HG03159 (cell line): ENCODE data around the gene UNC50.
"Not testable (repeated sequence)": the region's sequence is repeated elsewhere in the genome, so short reads cannot be mapped to it uniquely, and the experiment has no call there.

ENCODE experiments used
- ATAC-seq: cut with Tn5 transposase; IDR thresholded peaks from one replicate; pipeline ENCODE4 v1.9.1; 2021; ENCODE audit warnings: mild to moderate bottlenecking, moderate library complexity; ENCODE audit not compliant: unreplicated experiment

Gene UNC50

DNA sequence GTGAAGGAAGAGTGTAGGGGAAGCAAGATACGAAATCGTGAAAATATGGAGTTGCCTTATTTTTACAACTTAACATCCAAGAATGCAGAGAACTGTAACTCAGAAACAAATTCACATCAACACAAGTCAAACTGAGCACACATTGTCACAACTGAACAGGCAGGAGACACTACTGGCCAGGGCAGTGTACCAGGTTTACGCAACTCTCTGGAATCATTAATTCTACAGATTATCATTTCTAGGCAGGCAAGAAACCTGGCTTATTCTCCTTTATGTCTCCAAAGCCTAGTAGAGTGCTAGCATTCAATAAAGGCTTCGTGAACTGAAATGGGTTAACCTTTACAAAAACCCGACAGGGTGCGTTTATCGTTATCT, 661 bp upstream of the UNC50 start:
- peak; percentile 6 for ATAC-seq

DNA sequence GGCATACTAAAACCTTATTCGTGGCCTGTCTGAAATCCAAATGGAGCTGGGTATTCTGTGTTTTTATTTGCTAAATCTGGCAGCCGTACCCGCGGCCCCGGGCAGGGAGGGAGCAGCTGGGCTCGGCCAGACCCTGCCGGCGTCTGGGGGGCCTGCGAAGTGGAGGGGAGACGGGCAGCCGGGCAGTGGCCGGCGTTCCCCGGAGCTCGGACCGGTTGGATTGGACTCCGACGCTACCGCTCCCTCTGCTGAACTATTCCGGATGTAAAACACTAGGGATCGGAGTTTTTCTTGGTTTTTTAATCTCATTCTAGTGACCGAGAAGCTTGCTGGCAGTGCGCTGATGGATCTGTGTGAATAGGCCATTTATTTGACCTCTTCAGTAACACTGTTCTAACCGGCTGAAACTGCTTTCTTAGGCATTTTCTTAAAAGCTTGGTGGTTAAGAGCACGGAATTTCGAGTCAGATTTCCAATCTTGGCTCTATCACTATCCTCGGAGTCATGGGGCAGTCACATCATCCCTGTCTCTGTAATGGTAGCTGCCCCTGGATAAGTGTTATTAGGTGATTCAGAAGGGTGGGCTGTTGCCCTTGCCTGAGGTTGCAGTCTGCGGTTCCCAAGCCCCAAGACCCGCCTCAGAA, 694 bp downstream of the UNC50 start:
- no peak for ATAC-seq

DNA sequence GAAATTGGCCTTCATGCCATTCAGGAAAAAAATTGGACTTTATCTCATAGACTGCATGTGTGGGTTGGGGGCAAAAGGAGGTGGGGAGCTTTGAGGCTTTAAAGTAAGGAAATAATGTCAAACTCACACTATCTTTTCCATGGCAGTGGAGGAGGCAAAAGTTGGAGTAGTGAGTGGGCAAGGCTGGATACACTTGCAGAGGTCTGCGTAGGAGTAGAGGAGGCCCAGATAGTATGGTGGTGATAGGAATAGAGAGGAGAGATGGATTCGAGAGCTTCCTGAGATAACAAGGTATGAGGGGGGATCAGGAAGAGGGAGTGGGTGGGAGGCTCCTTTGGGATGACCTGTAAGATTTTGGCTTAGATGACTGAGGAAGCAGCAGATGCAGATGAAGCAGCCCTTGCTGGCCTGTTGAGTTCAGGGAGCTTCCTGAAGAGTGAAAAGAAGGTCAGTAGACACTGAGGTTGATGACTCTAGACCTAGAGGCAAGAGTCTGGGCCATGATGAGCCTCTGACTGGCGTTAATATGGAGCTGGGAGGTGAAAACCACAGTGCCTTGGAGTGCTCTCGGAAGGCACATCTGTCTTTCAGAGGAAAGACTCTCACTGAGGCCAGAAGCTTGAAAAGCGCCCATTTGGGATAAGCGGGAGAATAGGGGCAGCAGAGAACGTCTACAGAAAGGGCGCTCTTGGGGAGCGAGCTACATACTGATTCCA, 5.8 kb downstream of the UNC50 start:
- no peak for ATAC-seq

DNA sequence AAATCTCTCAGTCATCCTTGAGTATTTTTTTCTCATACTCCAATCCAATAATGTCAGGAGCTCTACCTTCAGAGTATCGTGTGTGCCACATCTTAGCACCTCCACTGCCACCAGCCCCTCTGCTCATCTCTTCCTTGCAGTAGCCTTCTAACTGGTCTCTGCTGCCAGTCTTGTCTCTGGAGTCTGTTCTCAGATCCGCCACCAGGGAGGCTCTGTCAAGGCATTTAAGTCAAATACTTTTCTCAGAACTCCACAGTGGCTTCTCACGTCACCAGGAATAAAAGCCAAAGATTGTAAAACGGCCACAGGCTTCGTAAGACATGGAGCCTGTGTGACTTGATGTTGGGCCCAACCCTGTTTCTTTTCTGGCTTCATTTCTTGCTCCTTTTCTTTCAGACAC, 7.1 kb downstream of the UNC50 start:
- ATAC-seq, result no peak

DNA sequence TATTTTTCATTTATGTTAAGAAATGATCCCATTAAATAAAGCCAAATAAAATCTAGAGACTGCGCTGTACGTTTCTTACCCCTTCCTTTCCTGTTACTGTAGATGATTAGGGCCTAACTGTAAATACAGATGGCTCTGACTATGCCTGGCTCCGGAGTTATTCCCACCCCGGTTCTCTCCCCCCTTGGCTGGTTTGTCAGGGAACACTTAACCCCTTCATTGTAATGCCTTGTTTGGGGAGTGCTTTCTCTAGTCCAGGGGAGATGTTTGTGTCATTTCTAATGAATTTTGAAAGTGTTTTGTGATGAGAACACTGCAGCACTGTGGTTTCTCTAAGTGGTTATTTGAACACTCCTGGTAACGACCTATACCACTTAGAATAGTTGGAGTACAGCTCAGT, 8.8 kb downstream of the UNC50 start:
- no peak for ATAC-seq

DNA sequence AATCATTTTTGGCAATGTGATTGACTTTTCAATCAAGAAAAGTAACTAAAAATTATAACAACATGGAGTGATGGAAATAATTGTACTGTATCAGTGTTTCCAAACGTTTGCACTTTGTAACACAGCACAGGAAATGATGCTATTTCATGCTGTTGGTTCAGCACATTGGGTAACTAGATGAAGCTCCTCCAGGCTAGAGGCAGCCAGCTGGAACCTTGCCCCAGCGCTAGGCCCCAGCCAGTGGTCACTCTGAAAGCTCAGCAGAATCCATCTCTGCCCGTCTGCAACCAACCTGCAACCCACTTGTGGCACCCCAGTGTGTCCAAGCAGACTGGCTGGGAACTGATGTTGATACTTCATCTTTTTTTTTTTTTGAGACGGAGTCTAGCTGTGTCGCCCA, 15.3 kb downstream of the UNC50 start:
- no peak for ATAC-seq

DNA sequence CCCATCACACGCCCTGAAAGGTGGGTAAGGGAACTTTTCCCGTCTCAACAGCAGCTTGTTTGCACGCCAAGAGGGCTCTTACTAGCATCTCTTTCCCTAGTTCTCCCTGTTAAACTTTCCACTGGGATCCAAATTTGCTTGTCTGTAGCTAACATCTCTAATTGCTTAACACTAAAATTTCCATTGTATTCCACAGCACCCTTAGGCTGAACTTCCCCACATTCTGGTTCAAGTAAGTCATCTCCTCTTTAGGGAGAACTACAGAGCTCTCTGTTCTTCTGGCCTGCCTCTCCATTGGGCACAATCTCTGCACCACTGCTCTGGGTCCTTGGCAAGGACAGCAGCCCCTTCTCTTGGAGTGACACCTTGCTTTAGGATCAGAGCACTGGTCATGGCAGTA, 24.0 kb downstream of the UNC50 start:
- no peak for ATAC-seq

DNA sequence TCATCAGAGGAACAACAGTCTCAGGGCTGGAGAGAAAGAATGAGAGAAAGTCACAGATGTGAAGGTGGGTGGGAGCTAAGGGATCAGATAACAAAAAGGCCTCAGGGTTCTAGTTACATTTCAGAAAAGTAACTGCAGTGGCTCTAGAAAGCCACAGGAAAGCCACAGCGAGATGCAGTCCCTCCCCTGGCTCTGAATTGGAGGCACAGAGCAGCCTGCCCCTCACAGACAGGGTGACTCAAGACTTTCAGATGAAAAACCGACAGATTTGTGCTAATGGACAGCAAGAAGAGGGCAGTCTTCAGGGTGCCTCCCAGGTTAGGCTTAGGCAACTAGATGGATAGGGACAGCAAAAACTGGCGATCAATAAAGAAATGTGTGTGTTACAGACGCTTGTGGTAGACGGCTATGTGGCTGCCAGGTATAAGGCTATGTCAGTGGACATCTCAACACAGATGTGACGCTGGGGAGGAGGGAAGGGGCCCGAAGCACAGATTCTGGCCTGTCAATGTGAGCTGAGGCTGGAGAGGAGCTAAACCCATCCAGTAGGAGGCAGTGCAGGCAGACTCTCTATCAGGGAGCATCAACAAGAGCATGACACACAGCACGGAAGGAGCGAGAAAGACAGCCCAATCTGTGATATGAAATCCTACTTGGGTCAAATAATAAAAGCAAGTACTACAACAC, 26.2 kb downstream of the UNC50 start:
- no peak for ATAC-seq

DNA sequence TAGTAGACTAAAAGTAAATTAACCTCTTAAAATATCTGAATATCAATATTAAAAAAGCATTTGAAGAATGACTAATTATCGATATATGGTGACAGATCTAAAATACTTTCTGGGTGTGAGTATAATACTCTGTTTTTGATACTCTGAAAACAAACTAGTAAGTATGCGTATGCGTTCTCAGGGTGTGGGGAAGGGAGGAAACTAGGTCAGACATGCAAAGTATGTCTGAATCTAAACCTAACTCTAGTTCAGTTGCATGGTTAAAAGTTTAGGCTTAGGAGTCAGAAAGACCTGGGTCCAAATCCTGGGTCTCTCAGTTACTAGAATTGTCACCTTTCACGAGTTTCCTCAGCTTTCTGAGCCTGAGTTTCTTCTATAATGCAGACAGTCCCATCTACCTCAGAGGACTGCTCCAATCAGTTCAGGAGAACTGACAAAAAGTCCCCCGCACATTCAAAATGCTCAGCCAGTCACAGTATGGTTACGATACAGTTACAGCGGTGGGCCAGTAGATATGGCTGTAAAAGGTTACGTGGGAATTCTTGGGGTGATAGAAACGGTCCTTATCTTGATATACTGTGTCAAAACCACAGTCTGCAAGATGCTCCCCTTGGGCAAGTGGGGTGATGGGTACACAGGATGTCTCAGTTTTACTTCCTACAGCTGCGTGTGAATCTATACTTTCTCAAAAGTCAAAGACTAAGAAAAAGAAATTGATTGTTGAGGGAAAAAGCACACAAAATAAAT, 29.2 kb downstream of the UNC50 start:
- ATAC-seq, result peak; percentile 70

DNA sequence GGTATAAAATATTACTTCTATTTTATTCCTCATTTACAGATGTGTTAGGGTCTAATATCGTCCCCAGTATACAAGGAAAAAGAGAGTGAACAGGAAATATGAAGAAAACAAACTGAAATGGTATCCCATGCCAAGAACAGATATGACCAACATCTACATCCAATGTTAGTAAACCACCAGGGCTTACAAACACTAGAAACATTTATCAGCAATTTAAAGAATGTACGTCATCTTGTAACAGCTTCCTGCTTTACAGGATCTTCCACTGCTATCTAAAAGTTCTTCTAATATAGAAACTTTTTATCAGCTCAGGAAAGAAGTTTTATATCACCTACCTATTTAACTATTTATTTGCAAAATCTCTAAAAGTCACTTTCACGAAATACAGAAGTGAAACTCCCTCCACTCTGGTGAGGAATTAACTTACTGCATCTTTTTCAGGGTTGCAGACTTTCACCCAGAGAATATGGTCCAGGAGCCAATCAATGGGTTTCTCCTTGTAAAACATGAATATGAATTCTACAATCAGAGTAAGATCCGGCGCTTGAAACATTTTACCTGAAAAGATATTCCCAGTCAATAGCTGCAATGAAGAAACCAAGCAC, 35.2 kb downstream of the UNC50 start:
- no peak for ATAC-seq

DNA sequence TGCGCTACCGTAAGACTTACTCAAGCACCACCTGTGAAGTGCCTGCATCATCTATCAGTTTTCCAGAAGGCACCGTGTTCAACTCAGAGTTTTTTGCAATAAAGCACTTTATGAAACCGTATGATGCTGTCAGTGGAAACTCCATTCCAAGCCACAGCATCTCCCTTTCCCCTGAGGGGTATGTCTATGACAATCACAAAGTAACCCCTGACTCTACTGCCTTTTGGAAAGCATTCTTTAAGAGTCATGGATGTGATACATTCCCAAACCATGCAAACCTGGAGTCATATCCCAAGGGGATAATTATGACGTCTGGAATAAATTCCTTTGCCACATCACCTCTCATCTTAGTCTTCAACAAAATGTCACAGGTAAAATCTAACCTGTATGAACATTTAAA, 39.2 kb downstream of the UNC50 start:
- no peak for ATAC-seq

DNA sequence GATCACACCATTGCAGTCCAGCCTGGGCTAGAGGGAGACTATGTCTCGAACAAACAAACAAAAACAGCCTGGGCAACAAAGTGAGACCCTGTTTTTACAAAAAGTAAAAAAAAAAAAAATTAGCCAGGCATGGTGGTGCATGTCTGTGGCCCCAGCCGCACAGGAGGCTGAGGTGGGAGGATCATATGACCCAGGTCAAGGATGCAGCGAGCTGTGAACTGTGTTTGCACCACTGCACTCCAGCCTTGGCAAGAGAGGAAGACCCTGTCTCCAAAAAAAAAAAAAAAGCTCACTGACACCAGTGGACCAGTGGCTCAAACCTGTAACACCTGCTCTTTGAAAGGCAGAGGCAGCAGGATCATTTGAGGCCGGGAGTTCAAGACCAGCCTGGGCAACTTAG, 40.1 kb downstream of the UNC50 start:
- ATAC-seq, result no peak

DNA sequence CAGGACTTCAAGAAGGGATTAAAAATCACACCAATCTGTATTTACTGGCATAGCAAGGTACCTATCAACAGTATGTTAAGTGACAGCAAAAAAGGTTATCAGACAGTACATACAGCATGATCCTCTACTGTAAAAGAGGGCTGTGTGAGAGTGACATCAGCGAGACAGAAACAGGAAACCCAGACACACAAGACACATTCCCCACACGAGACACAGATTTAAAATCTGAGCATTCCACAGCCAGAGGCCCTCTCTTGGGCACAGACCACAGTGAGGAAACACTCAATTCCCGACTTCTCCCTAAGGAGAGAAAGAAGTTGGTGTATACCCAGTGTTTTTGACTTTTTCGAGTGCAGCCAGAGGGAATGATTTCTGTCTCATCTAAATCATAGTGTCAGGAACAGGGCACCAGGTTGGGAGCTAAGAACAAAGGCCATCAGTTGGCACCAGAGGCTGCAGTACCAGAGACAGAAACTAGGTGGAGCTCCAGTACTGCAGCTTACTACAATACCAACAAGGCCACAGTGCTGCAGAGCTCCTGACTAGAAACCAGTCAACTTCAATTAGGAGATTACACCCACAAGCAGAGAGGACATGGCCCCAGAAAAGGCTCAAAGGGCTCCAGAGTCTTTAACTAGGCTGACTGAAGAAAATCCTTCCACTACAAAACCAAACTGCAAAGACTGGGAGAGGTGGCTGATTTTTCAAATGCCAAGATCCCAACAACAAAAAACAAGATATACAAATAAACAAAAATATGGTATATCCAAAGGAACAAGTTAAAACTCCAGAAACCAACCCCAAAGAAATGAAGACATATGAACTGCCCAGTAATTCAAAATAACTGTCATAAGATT, 41.0 kb downstream of the UNC50 start:
- no peak for ATAC-seq

DNA sequence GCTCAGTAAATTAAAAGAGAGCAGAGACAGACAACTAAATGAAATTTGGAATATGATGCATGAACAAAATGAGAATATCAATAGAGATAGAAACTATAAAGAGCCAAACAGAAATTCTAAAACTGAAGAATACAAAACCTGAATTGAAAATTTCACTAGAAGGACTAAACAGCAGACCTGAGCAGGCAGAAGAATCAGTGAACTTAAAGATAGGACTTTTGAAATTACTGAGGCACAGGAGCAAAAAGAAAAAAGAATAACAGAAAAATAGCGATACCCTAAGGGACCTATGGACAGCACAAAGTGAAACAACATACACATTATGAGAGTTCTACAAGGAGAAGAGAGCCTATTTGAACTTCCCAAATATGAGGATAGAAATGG, 41.6 kb downstream of the UNC50 start:
- ATAC-seq, result no peak

DNA sequence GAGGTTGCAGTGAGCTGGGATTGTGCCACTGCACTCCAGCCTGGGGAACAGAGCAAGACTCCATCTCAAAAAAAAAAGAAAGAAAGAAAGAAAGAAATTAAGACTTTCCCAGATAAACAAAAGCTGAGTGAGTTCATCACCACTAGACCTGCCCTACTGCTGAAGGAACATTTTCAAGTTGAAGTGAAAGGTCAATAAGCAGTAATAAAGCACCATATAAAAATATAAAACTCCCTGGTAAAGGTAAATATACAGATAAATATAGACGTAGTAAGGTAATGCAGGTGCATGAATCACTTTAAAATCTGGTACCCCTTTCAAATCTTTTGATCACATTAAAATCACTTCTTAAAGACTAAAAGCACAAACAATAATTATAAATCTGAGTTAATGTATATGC, 42.6 kb downstream of the UNC50 start:
- ATAC-seq, result no peak

DNA sequence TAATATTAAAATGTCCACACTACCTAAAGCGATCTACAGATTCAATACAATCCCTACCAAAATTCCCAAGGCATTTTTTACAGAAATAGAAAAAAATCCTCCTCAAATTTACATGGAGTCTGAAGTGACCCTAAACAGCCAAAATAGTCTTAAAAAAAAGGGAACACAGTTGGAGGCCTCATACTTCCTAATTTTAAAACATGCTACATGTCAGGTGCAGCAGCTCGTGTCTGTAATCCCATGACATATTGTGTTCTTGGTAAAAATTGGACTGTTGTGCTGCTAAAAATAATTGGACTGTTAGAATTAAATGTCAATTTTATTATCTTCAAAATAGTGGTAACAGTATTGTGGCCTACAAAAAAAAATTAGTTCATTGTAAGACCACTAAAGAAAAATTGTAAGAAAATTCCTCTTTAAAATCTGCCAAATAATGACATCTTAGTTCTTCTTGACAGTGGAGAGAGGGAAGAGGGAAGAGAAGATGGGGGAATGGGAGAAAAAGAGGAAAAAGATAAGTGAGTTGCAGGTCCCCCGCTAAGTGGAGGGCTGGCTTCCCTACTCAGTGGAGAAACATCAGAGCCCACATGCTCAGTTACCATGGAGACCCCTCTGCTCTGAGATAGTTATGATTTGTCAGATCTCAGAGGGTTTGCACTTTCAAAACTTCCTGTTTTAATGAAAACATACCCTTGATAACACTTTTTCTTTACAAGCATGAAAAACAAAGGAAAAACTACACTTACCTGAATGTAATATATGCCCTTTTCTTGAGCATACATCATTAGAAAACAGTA, 46.5 kb downstream of the UNC50 start:
- no peak for ATAC-seq

DNA sequence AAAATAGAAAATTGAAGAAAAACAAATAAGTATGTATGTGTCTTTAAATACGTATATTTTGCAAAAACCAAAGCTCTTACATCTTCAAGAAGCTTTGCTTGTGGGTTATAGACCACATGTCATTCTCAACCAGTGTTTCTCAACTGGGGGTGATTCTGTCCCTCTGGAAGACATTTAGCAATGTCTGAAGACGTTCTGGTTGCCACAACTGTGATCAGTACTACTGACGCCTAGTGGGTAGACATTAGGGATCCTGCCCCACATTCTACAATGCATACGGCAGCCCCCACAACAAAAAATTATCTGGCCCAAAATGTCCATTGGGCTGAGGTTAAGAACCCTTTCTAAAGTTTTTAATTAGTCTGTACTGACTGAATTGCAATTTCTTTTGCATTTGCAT, 48.4 kb downstream of the UNC50 start:
- ATAC-seq, result no peak

DNA sequence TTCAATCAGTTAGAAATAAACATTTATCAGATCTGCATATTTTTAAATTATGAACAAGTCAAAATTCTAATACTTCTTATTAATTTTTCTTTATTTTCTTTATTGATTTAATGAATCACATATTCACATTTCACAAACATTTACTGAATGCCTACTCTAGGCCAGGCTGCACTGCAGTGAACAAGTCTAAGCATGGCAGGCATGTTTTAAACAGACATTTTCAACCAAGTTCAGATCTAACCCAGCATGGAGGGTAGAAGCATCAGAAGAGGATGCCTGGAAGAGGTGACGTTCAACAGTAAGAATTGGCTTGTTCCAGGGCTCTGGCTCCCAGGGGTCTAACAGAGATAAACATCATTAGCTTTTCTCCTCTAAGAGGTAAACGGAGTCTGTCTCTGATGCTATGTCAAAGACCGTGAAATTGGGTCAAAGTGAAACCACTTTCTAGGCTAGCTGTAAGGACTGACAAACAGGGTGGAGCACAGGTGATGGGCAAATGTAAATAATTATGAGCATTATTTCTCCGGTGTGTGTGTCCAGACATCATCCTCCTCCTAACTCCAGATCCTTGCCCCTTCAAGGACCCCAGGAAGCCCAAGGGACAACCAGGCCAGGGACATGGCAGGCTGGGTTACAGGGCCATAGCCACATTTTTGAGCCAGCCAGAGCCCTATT, 50.6 kb downstream of the UNC50 start:
- ATAC-seq, result no peak

DNA sequence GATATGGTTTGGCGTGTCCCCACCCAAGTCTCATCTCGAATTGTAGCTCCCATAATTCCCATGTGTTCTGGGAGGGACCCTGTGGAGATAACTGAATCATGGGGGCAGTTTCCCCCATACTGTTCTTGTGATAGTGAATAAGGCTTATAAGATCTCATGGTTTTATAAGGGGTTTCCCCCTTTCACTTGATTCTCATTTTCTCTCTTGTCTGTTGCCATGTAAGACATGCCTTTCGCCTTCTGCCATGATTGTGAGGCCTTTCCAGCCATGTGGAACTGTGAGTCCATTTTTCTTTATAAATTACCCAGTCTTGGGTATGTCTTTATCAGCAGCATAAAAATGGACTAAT, 51.1 kb downstream of the UNC50 start:
- ATAC-seq, result not testable (repeated sequence)
